ENCODE results near the gene KCNT2.
"Not testable (repeated sequence)": the region's sequence is repeated elsewhere in the genome, so short reads cannot be mapped to it uniquely, and the experiment has no call there.

KCNT2 gene

GRCh38 chr1:196650403-196650802 lies 42.2 kb upstream of the KCNT2 start:
- no peak for TF ChIP-seq CTCF (IDR thresholded peaks at IDR 0.05; ENCODE audit: extremely low read depth, insufficient read depth, missing control alignments)
- in situ Hi-C loops (cut with MboI; ENCODE audit: low pct_unique_long_range_greater_than_20kb, low sequenced_read_pairs, unreplicated experiment): loop anchor here (25.0 kb wide), 2 partner anchors 313 to 513 kb away; no protein-coding TSS in a partner anchor
- no peak for DNase-seq (ENCODE audit: low spot score)

GRCh38 chr1:196649990-196650389 lies 41.8 kb upstream of the KCNT2 start:
- no peak for DNase-seq (ENCODE audit: low spot score)
- in situ Hi-C loops (cut with MboI; ENCODE audit: low pct_unique_long_range_greater_than_20kb, low sequenced_read_pairs, unreplicated experiment): loop anchor here (25.0 kb wide), 2 partner anchors 313 to 513 kb away; no protein-coding TSS in a partner anchor
- no peak for TF ChIP-seq CTCF (IDR thresholded peaks at IDR 0.05; ENCODE audit: extremely low read depth, insufficient read depth, missing control alignments)

GRCh38 chr1:196640976-196641375 lies 32.7 kb upstream of the KCNT2 start:
- no peak for TF ChIP-seq CTCF (IDR thresholded peaks at IDR 0.05; ENCODE audit: extremely low read depth, insufficient read depth, missing control alignments)
- in situ Hi-C loops (cut with MboI; ENCODE audit: low pct_unique_long_range_greater_than_20kb, low sequenced_read_pairs, unreplicated experiment): no loop called here
- no peak for DNase-seq (ENCODE audit: low spot score)

- DNase-seq (ENCODE audit: low spot score); in situ Hi-C loops (cut with MboI; ENCODE audit: low pct_unique_long_range_greater_than_20kb, low sequenced_read_pairs, unreplicated experiment): not testable (repeated sequence)
Observed at GRCh38 chr1:196639291-196639690, 31.1 kb upstream of the KCNT2 start.

- no peak for TF ChIP-seq CTCF (IDR thresholded peaks at IDR 0.05; ENCODE audit: extremely low read depth, insufficient read depth, missing control alignments)
- DNase-seq (ENCODE audit: low spot score): no peak
- in situ Hi-C loops (cut with MboI; ENCODE audit: low pct_unique_long_range_greater_than_20kb, low sequenced_read_pairs, unreplicated experiment): no loop called here
Observed at GRCh38 chr1:196638466-196638865, 30.2 kb upstream of the KCNT2 start.

GRCh38 chr1:196637606-196638005 lies 29.4 kb upstream of the KCNT2 start:
- in situ Hi-C loops (cut with MboI; ENCODE audit: low pct_unique_long_range_greater_than_20kb, low sequenced_read_pairs, unreplicated experiment): no loop called here
- no peak for DNase-seq (ENCODE audit: low spot score)
- TF ChIP-seq CTCF (IDR thresholded peaks at IDR 0.05; ENCODE audit: extremely low read depth, insufficient read depth, missing control alignments): no peak

GRCh38 chr1:196628838-196629237 lies 20.6 kb upstream of the KCNT2 start:
- no peak for DNase-seq (ENCODE audit: low spot score)
- in situ Hi-C loops (cut with MboI; ENCODE audit: low pct_unique_long_range_greater_than_20kb, low sequenced_read_pairs, unreplicated experiment): no loop called here
- TF ChIP-seq CTCF (IDR thresholded peaks at IDR 0.05; ENCODE audit: extremely low read depth, insufficient read depth, missing control alignments): no peak
